NB4 (cell line): ENCODE data around the gene SOX6.

Source experiments
- DNase-seq: peaks from one replicate; pipeline ENCODE4 v3.0.0; 2010; ENCODE audit warnings: low read depth
- H3K4me3 ChIP-seq: one replicate; pipeline ENCODE4 v1.5.1; 2011; ENCODE audit warnings: mild to moderate bottlenecking, low read depth, low read length, moderate library complexity
- CTCF ChIP-seq: IDR thresholded peaks from one replicate; pipeline ENCODE4 v1.5.1; 2012; ENCODE audit warnings: low read depth, low read length
- MAX ChIP-seq: IDR thresholded peaks from 2 replicates; pipeline ENCODE4 v1.6.1; 2011; ENCODE audit warnings: low read depth, low read length
- MYC ChIP-seq: IDR thresholded peaks from 2 replicates; pipeline ENCODE4 v1.6.1; 2011; ENCODE audit warnings: low read depth, low read length
- POLR2A ChIP-seq: IDR thresholded peaks from 2 replicates; pipeline ENCODE4 v1.6.1; 2011; ENCODE audit warnings: mild to moderate bottlenecking; ENCODE audit not compliant: insufficient read length; ENCODE audit errors: extremely low read depth

The SOX6 gene

GRCh38 chr11:16169956-16170847, 186.1 kb downstream of the SOX6 start:
- no peak for DNase-seq
- H3K4me3 ChIP-seq: no peak overlapping the region
- no peak for TF ChIP-seq POLR2A
- no peak for TF ChIP-seq MAX
- no peak for TF ChIP-seq MYC
- no peak for TF ChIP-seq CTCF

GRCh38 chr11:16169541-16169940, 186.8 kb downstream of the SOX6 start:
- no peak for DNase-seq
- TF ChIP-seq POLR2A (no peak), CTCF (no peak), MYC (no peak), MAX (no peak)
- no peak overlapping the region for H3K4me3 ChIP-seq

- H3K4me3 ChIP-seq: no peak overlapping the region
- no peak for DNase-seq
- TF ChIP-seq POLR2A (no peak), MAX (no peak), CTCF (no peak), MYC (no peak)
These were observed 188.4 kb downstream of the SOX6 start for GRCh38 chr11:16167706-16168487.

GRCh38 chr11:16166571-16166970, 189.8 kb downstream of the SOX6 start:
- no peak for DNase-seq
- no peak overlapping the region for H3K4me3 ChIP-seq
- TF ChIP-seq POLR2A: no peak
- TF ChIP-seq MYC: no peak
- no peak for TF ChIP-seq MAX
- TF ChIP-seq CTCF: no peak

GRCh38 chr11:16160146-16160545, 196.2 kb downstream of the SOX6 start:
- H3K4me3 ChIP-seq: no peak overlapping the region
- TF ChIP-seq POLR2A: no peak
- no peak for TF ChIP-seq MYC
- no peak for TF ChIP-seq MAX
- TF ChIP-seq CTCF: no peak
- no peak for DNase-seq
